OCI-LY3 (cell line): Measurements from ENCODE around the gene SLC15A2.

Source experiments
- H2AFZ ChIP-seq: fragments of 200-600, 300-600 bp; shearing (Covaris generic); 2 replicates; pipeline ENCODE4 v1.6.0; 2014; ENCODE audit warnings: antibody characterized with exemption, low read depth, low read length
- H3K27ac ChIP-seq: fragments of 200-600, 300-600 bp; sonication (generic); 2 replicates; pipeline ENCODE4 v1.5.1; 2014; ENCODE audit warnings: mild to moderate bottlenecking, low read length, moderate library complexity, mixed read lengths
- H3K27me3 ChIP-seq: fragments of 200-600, 300-600 bp; sonication (generic); 2 replicates; pipeline ENCODE4 v1.6.1; 2014; ENCODE audit warnings: low read depth, low read length, mixed read lengths
- H3K36me3 ChIP-seq: fragments of 200-600, 300-600 bp; sonication (generic); replicated peaks from 2 replicates; pipeline ENCODE3; 2014; ENCODE audit warnings: low read depth, low read length, mixed read lengths
- H3K4me1 ChIP-seq: fragments of 300-600, 200-600 bp; sonication (generic); 2 replicates; pipeline ENCODE4 v1.6.1; 2014; ENCODE audit warnings: low read length, mixed read lengths
- H3K4me2 ChIP-seq: fragments of 200-600, 300-600 bp; sonication (generic); 2 replicates; pipeline ENCODE4 v1.6.1; 2014; ENCODE audit warnings: low read length, mixed read lengths
- H3K4me3 ChIP-seq: fragments of 300-600, 200-600 bp; sonication (generic); 2 replicates; pipeline ENCODE4 v1.5.1; 2014; ENCODE audit warnings: antibody characterized with exemption, mild to moderate bottlenecking, low read length, moderate library complexity
- H3K79me2 ChIP-seq: fragments of 300-600, 200-600 bp; shearing (Covaris generic); 2 replicates; pipeline ENCODE4 v1.6.1; 2014; ENCODE audit warnings: mild to moderate bottlenecking, low read length, mixed read lengths
- H3K9ac ChIP-seq: fragments of 300-600, 200-600 bp; shearing (Covaris generic); 2 replicates; pipeline ENCODE4 v1.6.0; 2014; ENCODE audit warnings: mild to moderate bottlenecking, low read length, moderate library complexity
- H3K9me3 ChIP-seq: fragments of 200-600, 300-600 bp; shearing (Covaris generic); 2 replicates; pipeline ENCODE4 v1.6.1; 2014; ENCODE audit warnings: low read length, mixed read lengths; ENCODE audit not compliant: insufficient read depth
- H4K20me1 ChIP-seq: fragments of 200-600, 300-600 bp; sonication (generic); 2 replicates; pipeline ENCODE4 v1.6.1; 2016; ENCODE audit warnings: low read length, mixed read lengths; ENCODE audit not compliant: insufficient read depth
- CTCF ChIP-seq: fragments of 200-600, 300-600 bp; sonication (generic); IDR thresholded peaks from 2 replicates; pipeline ENCODE4 v1.5.1; 2014; ENCODE audit warnings: antibody characterized with exemption, low read length, low read depth
- EZH2phosphoT487 ChIP-seq: fragments of 200-600 bp; shearing (Covaris generic); IDR thresholded peaks from 2 replicates; pipeline ENCODE4 v1.6.1; 2018; ENCODE audit warnings: antibody characterized with exemption, mixed run types, low read depth

Gene SLC15A2

GRCh38 chr3:121878411-121878810 lies 15.8 kb upstream of the SLC15A2 start:
- Histone ChIP-seq H3K27ac (no peak overlapping the region), H2AFZ (no peak overlapping the region), H3K36me3 (peaks cover 11% of the 10 kb centered on the region), H3K4me3 (no peak overlapping the region), H4K20me1 (no peaks in the 10 kb centered on the region), H3K9me3 (no peaks in the 10 kb centered on the region), H3K4me1 (peaks cover 14% of the 10 kb centered on the region), H3K9ac (no peak overlapping the region), H3K27me3 (no peaks in the 10 kb centered on the region), H3K79me2 (0 out of 2 replicates have a peak, but pooled peaks cover 4% of the 10 kb centered on the region), H3K4me2 (no peak overlapping the region)
- no peak for TF ChIP-seq EZH2phosphoT487

DNA sequence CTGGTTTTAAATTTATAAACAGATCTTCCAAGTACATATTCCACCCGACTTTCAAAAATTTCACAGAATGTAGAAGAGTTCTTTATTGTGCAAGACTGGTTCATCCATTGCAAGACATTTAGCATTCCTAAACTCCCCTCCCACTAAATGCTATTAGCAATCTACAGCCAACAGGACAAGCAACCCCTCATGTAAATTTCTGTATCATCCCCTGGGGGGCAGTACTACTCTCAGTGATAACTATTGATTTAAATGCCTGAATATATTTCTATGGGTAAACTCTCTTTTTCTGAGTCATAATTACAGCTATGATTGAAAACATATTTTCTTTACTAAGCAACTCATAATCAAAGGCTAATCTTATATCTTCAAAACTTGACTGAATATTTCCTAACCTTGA lies 10.7 kb upstream of the SLC15A2 start:
- Histone ChIP-seq H3K79me2 (0 out of 2 replicates have a peak, but pooled peaks cover 4% of the 10 kb centered on the region), H3K4me2 (no peak overlapping the region), H3K36me3 (no peaks in the 10 kb centered on the region), H3K9me3 (no peaks in the 10 kb centered on the region), H3K9ac (no peak overlapping the region), H2AFZ (no peak overlapping the region), H3K27ac (no peak overlapping the region), H4K20me1 (no peaks in the 10 kb centered on the region), H3K27me3 (no peaks in the 10 kb centered on the region), H3K4me3 (no peak overlapping the region), H3K4me1 (peaks cover 9% of the 10 kb centered on the region)
- TF ChIP-seq EZH2phosphoT487 (no peak), CTCF (peak; percentile 70)

DNA sequence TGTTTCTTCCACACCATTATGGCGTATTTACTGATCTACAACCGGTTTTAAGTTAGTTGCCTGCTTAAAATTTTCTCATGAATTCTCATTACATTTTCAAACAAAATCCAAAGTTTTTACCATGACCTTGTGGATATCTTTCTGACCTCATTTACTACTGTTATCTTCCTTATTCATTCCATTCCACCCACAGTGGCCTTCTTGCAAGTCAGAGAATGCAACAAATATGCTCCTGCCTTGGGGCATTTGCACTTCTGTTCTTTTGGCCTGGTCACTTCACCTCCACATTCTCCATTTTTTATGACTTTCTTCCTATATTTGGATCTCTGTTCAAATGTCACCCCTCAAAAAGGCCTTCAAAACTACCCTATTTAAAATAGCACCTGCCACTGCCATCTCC lies 8.8 kb upstream of the SLC15A2 start:
- Histone ChIP-seq H3K27ac (no peak overlapping the region), H3K4me1 (peaks cover 9% of the 10 kb centered on the region), H3K27me3 (no peaks in the 10 kb centered on the region), H3K4me3 (no peak overlapping the region), H2AFZ (no peak overlapping the region), H3K9me3 (no peaks in the 10 kb centered on the region), H3K9ac (no peak overlapping the region), H3K79me2 (no peaks in the 10 kb centered on the region), H4K20me1 (no peaks in the 10 kb centered on the region), H3K4me2 (no peak overlapping the region), H3K36me3 (no peaks in the 10 kb centered on the region)
- no peak for TF ChIP-seq EZH2phosphoT487
- no peak for TF ChIP-seq CTCF

DNA sequence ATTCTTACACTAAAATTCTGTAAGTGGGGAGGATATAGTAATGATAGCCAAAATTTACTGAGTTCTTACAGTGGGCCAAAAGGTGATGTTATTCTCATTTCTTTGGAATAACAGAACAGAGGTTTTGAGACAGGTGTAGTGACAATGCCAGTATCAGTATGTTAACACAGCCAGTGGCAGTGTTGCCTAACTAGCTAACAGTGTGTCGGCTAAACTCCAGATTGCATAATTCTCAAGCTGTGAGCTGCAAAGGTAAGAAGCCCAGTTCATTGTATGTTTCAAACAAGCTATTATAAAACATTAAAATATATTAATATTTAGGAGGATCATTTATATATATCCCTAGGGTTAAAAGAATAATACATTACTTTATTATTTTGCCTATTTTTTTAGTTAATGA lies 920 bp downstream of the SLC15A2 start:
- Histone ChIP-seq H3K9ac (no peak overlapping the region), H3K36me3 (peaks cover 22% of the 10 kb centered on the region), H3K9me3 (no peaks in the 10 kb centered on the region), H3K4me3 (no peak overlapping the region), H4K20me1 (no peaks in the 10 kb centered on the region), H3K27me3 (no peaks in the 10 kb centered on the region), H3K4me1 (no peaks in the 10 kb centered on the region), H3K27ac (no peak overlapping the region), H3K4me2 (no peak overlapping the region), H2AFZ (no peak overlapping the region), H3K79me2 (no peaks in the 10 kb centered on the region)
- TF ChIP-seq CTCF (no peak), EZH2phosphoT487 (no peak)

DNA sequence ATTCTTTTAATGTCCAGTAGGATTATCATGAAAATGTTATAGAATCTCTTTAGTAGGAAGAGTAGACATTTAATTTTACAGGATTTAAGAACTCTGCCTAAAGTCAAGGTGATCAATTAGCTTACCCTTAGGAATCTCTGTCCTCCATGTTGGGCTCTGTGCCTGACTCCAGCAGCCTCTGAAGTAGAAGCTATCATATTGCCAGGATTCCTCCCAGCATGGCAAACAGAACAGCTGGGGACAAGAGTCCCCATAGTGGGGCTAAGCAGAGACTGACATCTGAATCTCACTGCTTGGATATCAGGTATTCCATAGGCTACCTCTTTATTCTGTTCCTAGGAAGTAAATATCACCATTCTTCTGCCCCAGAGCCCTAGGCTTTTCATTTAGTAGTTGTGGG lies 1.5 kb downstream of the SLC15A2 start:
- Histone ChIP-seq H4K20me1 (no peaks in the 10 kb centered on the region), H3K9ac (no peak overlapping the region), H3K4me2 (no peak overlapping the region), H2AFZ (no peak overlapping the region), H3K36me3 (peaks cover 22% of the 10 kb centered on the region), H3K27me3 (no peaks in the 10 kb centered on the region), H3K79me2 (no peaks in the 10 kb centered on the region), H3K9me3 (no peaks in the 10 kb centered on the region), H3K27ac (no peak overlapping the region), H3K4me3 (no peak overlapping the region), H3K4me1 (no peaks in the 10 kb centered on the region)
- no peak for TF ChIP-seq EZH2phosphoT487
- TF ChIP-seq CTCF: no peak
